Measurements from ENCODE around the gene MBP.

- TF ChIP-seq EZH2 (IDR thresholded peaks at IDR 0.05; ENCODE audit: low read length, missing control alignments) (no peak), CTCF (conservative IDR thresholded peaks at IDR 0.05 in 1 of 2, IDR thresholded peaks at IDR 0.05 in 1 of 2; ENCODE audit: low read depth in 1 of 2, low read length in 2 of 2) (no peak)
These were observed 130.6 kb downstream of the MBP start for GRCh38 chr18:77001979-77002378.
